Middle frontal gyrus (tissue), 1 donor: Measurements from ENCODE around the gene LGSN.
"Not testable (repeated sequence)": the region's sequence is repeated elsewhere in the genome, so short reads cannot be mapped to it uniquely, and the experiment has no call there.

ENCODE experiments used
- DNase-seq: peaks from one replicate; pipeline ENCODE4 v3.0.0-alpha.2; 2015; ENCODE audit warnings: low spot score; ENCODE audit errors: extremely low spot score

The LGSN gene

GRCh38 chr6:63245420-63245819, 74.4 kb downstream of the LGSN start:
- no peak for DNase-seq

GRCh38 chr6:63236398-63236817, 83.4 kb downstream of the LGSN start:
- DNase-seq = no peak

- not testable (repeated sequence) for DNase-seq
These were observed 89.3 kb downstream of the LGSN start for GRCh38 chr6:63230511-63230910.

- not testable (repeated sequence) for DNase-seq
These were observed 89.8 kb downstream of the LGSN start for GRCh38 chr6:63230027-63230426.

- not testable (repeated sequence) for DNase-seq
These were observed 91.6 kb downstream of the LGSN start for GRCh38 chr6:63227928-63228894.

GRCh38 chr6:63225987-63226386, 93.8 kb downstream of the LGSN start:
- DNase-seq = not testable (repeated sequence)
